H1 (cell line): Measurements from ENCODE around the gene TSPAN16. TPM values are rescaled to one million over a fixed set of nuclear protein-coding genes. Genes with fewer than 3 reads are reported as not detected.

Experiments
- CTCF ChIA-PET: fragments of 300-600 bp; sonication (Branson Sonifier 250); formaldehyde crosslinking; loops from one replicate; lab custom pipeline; 2021; ENCODE audit not compliant: partially characterized antibody; lab: Charles Lee
- POLR2A ChIA-PET: fragments of 300-600 bp; sonication (Branson Sonifier 250); formaldehyde crosslinking; loops from one replicate; lab custom pipeline; 2021; ENCODE audit warnings: inconsistent platforms; ENCODE audit not compliant: partially characterized antibody; lab: Charles Lee
- DNase-seq, 2 experiments: peaks; one replicate each; pipeline versions ENCODE4 v3.0.0 to v3.0.0-alpha.2; 2010 to 2022; ENCODE audit warnings: low spot score in 2 of 2, low read depth in 1 of 2, mixed read lengths in 1 of 2
- FAIRE-seq: peaks from 2 replicates; lab custom pipeline; 2011; peaks lifted over from hg19 to GRCh38; lab: Jason Lieb, UNC
- H2AFZ ChIP-seq: 2 replicates; pipeline ENCODE4 v1.8.1; 2012; ENCODE audit warnings: low read length, inconsistent platforms
- H2AK5ac ChIP-seq: 2 replicates; pipeline ENCODE4 v1.6.1; 2013; ENCODE audit warnings: low read depth, low read length
- H2BK120ac ChIP-seq: replicated peaks from 2 replicates; pipeline ENCODE3; 2013; ENCODE audit warnings: low read depth, low read length, inconsistent platforms
- H2BK12ac ChIP-seq: 2 replicates; pipeline ENCODE4 v1.6.1; 2013; ENCODE audit warnings: low read depth, low read length
- H2BK15ac ChIP-seq: 2 replicates; pipeline ENCODE4 v1.6.1; 2013; ENCODE audit warnings: low read length
- H2BK20ac ChIP-seq: 2 replicates; pipeline ENCODE4 v1.6.1; 2013; ENCODE audit warnings: low read length
- H2BK5ac ChIP-seq: 2 replicates; pipeline ENCODE4 v1.6.1; 2013; ENCODE audit warnings: low read depth, low read length
- H3K14ac ChIP-seq: 2 replicates; pipeline ENCODE4 v1.6.1; 2013; ENCODE audit warnings: inconsistent platforms; ENCODE audit not compliant: insufficient read length
- H3K18ac ChIP-seq: 2 replicates; pipeline ENCODE4 v1.6.1; 2013; ENCODE audit warnings: low read length; ENCODE audit errors: extremely low read depth
- H3K23ac ChIP-seq: 2 replicates; pipeline ENCODE4 v1.6.1; 2013; ENCODE audit warnings: inconsistent platforms; ENCODE audit not compliant: insufficient read length
- H3K23me2 ChIP-seq: 2 replicates; pipeline ENCODE4 v1.6.1; 2013; ENCODE audit warnings: low read depth, low read length
- H3K27ac ChIP-seq: 2 replicates; pipeline ENCODE4 v1.6.1; 2011; ENCODE audit warnings: low read depth, low read length, inconsistent platforms
- H3K27me3 ChIP-seq, 4 experiments: replicated peaks in 1 of 4; 1 replicate in 1 of 4; 2 replicates in 3 of 4; pipeline versions ENCODE4 v1.6.1 to v1.8.1; 2011 to 2013; ENCODE audit warnings: low read length in 3 of 4, mild to moderate bottlenecking in 3 of 4, inconsistent platforms in 2 of 4, mixed read lengths in 2 of 4, moderate library complexity in 1 of 4; ENCODE audit not compliant: control insufficient read depth in 3 of 4, insufficient read depth in 3 of 4; ENCODE audit errors: extremely low read depth in 1 of 4
- H3K36me3 ChIP-seq, 4 experiments: 2 replicates each; pipeline versions ENCODE4 v1.6.1 to v1.8.1; 2011 to 2013; ENCODE audit warnings: mild to moderate bottlenecking in 4 of 4, low read length in 3 of 4, moderate library complexity in 2 of 4, control low read depth in 1 of 4, inconsistent platforms in 1 of 4; ENCODE audit not compliant: insufficient read depth in 4 of 4, control insufficient read depth in 2 of 4
- H3K4ac ChIP-seq: replicated peaks from 2 replicates; pipeline ENCODE3; 2013; ENCODE audit warnings: low read length, low read depth, mixed read lengths, inconsistent platforms; ENCODE audit not compliant: insufficient read length
- H3K4me1 ChIP-seq, 4 experiments: replicated peaks in 1 of 4; 1 replicate in 1 of 4; 2 replicates in 3 of 4; pipeline versions ENCODE4 v1.6.1 to v1.8.1; 2011 to 2013; ENCODE audit warnings: low read length in 3 of 4, inconsistent platforms in 2 of 4, mixed read lengths in 1 of 4; ENCODE audit not compliant: insufficient read depth in 4 of 4, control insufficient read depth in 3 of 4
- H3K4me2 ChIP-seq, 2 experiments: 2 replicates each; pipeline versions ENCODE4 v1.6.1 to v1.8.1; 2011 to 2013; ENCODE audit warnings: low read depth in 2 of 2, low read length in 2 of 2, control low read depth in 1 of 2, inconsistent platforms in 1 of 2, mild to moderate bottlenecking in 1 of 2; ENCODE audit not compliant: insufficient read depth in 1 of 2
- H3K4me3 ChIP-seq, 4 experiments: fragments of 200-600, 300-600 bp in 1 of 4; sonication (generic), shearing (Covaris generic), sonication (Bioruptor Twin) in 1 of 4; 2 replicates each; pipeline versions ENCODE4 v1.5.1 to v1.8.1; 2011 to 2016; ENCODE audit warnings: low read length in 4 of 4, low read depth in 3 of 4, control low read depth in 2 of 4, inconsistent platforms in 2 of 4, mild to moderate bottlenecking in 2 of 4, mixed read lengths in 1 of 4, moderate library complexity in 1 of 4; ENCODE audit not compliant: insufficient read depth in 2 of 4; ENCODE audit errors: extremely low read depth in 1 of 4
- H3K56ac ChIP-seq: replicated peaks from 2 replicates; pipeline ENCODE3; 2013; ENCODE audit warnings: low read depth, mild to moderate bottlenecking, mixed read lengths, low read length, inconsistent platforms; ENCODE audit not compliant: insufficient read length
- H3K79me1 ChIP-seq: 2 replicates; pipeline ENCODE4 v1.6.1; 2013; ENCODE audit warnings: low read depth, low read length, control low read depth
- H3K79me2 ChIP-seq, 2 experiments: 2 replicates each; pipeline versions ENCODE4 v1.6.1 to v1.8.1; 2012 to 2013; ENCODE audit warnings: low read length in 2 of 2, mild to moderate bottlenecking in 2 of 2, inconsistent platforms in 1 of 2; ENCODE audit not compliant: insufficient read depth in 2 of 2, control insufficient read depth in 1 of 2
- H3K9ac ChIP-seq, 4 experiments: replicated peaks in 1 of 4; 1 replicate in 1 of 4; 2 replicates in 3 of 4; pipeline versions ENCODE4 v1.6.1 to v1.8.1; 2011 to 2013; ENCODE audit warnings: low read depth in 3 of 4, low read length in 3 of 4, control low read depth in 2 of 4, mild to moderate bottlenecking in 2 of 4, moderate library complexity in 2 of 4, inconsistent platforms in 1 of 4; ENCODE audit errors: extremely low read depth in 1 of 4
- H3K9me3 ChIP-seq, 2 experiments: 2 replicates each; pipeline versions ENCODE4 v1.6.1 to v1.8.1; 2012 to 2013; ENCODE audit warnings: mild to moderate bottlenecking in 2 of 2, moderate library complexity in 2 of 2, control low read depth in 1 of 2, inconsistent platforms in 1 of 2, low read depth in 1 of 2, low read length in 1 of 2, mixed read lengths in 1 of 2; ENCODE audit not compliant: insufficient read depth in 2 of 2
- H4K20me1 ChIP-seq, 2 experiments: replicated peaks in 1 of 2; 2 replicates each; pipeline versions ENCODE3 to v1.8.1; 2011 to 2013; ENCODE audit warnings: inconsistent platforms in 2 of 2, low read length in 2 of 2, mild to moderate bottlenecking in 1 of 2; ENCODE audit not compliant: insufficient read depth in 2 of 2, control insufficient read depth in 1 of 2
- H4K5ac ChIP-seq: 2 replicates; pipeline ENCODE4 v1.6.1; 2013; ENCODE audit warnings: low read length, low read depth, mixed read lengths, inconsistent platforms; ENCODE audit not compliant: insufficient read length
- H4K8ac ChIP-seq: 2 replicates; pipeline ENCODE4 v1.8.0; 2013; ENCODE audit warnings: mild to moderate bottlenecking, moderate library complexity, low read length, inconsistent platforms; ENCODE audit not compliant: insufficient read depth; ENCODE audit errors: extremely low read depth
- H4K91ac ChIP-seq: replicated peaks from 2 replicates; pipeline ENCODE3; 2013; ENCODE audit warnings: low read length, mixed read lengths, inconsistent platforms; ENCODE audit not compliant: insufficient read length
- CEBPB ChIP-seq: IDR thresholded peaks from 2 replicates; pipeline ENCODE4 v1.6.1; 2012; ENCODE audit warnings: low read depth, low read length
- CHD2 ChIP-seq: IDR thresholded peaks from 2 replicates; pipeline ENCODE4 v1.6.1; 2012; ENCODE audit warnings: low read length, improper control_type of control experiment
- CTBP2 ChIP-seq: IDR thresholded peaks from 2 replicates; pipeline ENCODE4 v1.7.0; 2011; ENCODE audit warnings: borderline replicate concordance, mild to moderate bottlenecking, moderate library complexity, mixed read lengths, low read length; ENCODE audit not compliant: insufficient read depth, insufficient read length
- HDAC6 ChIP-seq: IDR thresholded peaks from one replicate; pipeline ENCODE4 v1.7.1; 2012; ENCODE audit warnings: low read depth, mild to moderate bottlenecking, inconsistent platforms, low read length, moderate library complexity
- JUN ChIP-seq: IDR thresholded peaks from 2 replicates; pipeline ENCODE4 v1.6.1; 2011; ENCODE audit warnings: low read depth, mild to moderate bottlenecking, improper control_type of control experiment, low read length
- RFX5 ChIP-seq: IDR thresholded peaks from 2 replicates; pipeline ENCODE4 v1.6.1; 2011; ENCODE audit warnings: low read depth, low read length, improper control_type of control experiment, borderline replicate concordance
- SIN3A ChIP-seq, 2 experiments: IDR thresholded peaks in 1 of 2; conservative IDR thresholded peaks in 1 of 2; 2 replicates each; pipeline ENCODE4 v1.6.1; 2011 to 2012; ENCODE audit warnings: low read length in 2 of 2, improper control_type of control experiment in 1 of 2, low read depth in 1 of 2, mild to moderate bottlenecking in 1 of 2
- SP4 ChIP-seq: IDR thresholded peaks from 2 replicates; pipeline ENCODE4 v1.6.1; 2012; ENCODE audit warnings: low read length, inconsistent platforms
- YY1 ChIP-seq: IDR thresholded peaks from 2 replicates; pipeline ENCODE4 v1.6.1; 2011; ENCODE audit warnings: low read depth, mild to moderate bottlenecking, low read length
- WGBS, 2 experiments: shearing (Covaris generic) in 1 of 2; methylation state at CpG; one replicate each; pipeline versions ENCODE4 v1.1.6 to v1.1.7; 2013 to 2015; ENCODE audit warnings: low lambda C conversion rate in 2 of 2, mixed read lengths in 2 of 2, inconsistent platforms in 1 of 2, low coverage in 1 of 2, missing lambda C conversion rate in 1 of 2; ENCODE audit not compliant: insufficient replicate concordance in 2 of 2, insufficient coverage in 1 of 2, insufficient read length in 1 of 2; ENCODE audit errors: extremely low coverage in 1 of 2, missing lambda C conversion rate in 1 of 2; 5-methylcytosine and 5-hydroxymethylcytosine counted together
- polyA plus RNA-seq, 7 experiments: library from polyadenylated mRNA; depleted of rRNA in 3 of 7; stranded (reverse) in 5 of 7; unstranded in 2 of 7; fragments of >200 nt in 5 of 7; fragments of 200-250 nt in 2 of 7; gene quantifications; 1 replicate in 5 of 7; 2 replicates in 1 of 7; 4 replicates in 1 of 7; pipeline versions ENCODE4 v1.2.1 to v1.2.3, GENCODE V29; 2011 to 2013; ENCODE audit warnings: missing spikeins in 2 of 7, mixed read lengths in 2 of 7
- total RNA-seq: library from RNA; stranded (reverse); fragmentation: NEBNext Ultra II Directional; extraction: Animal tissue kit (Norgen Biotek cat#: 25700); gene quantifications from 2 replicates; pipeline ENCODE4 v1.2.1, GENCODE V29; 2021
- TF ChIP-seq, protein P1 (sequence below): IDR thresholded peaks from 2 replicates; pipeline ENCODE4 v1.6.1; 2012; ENCODE audit warnings: low read length, inconsistent platforms

Gene TSPAN16
- total and polyA plus RNA-seq, 2 of the 8 experiments (the other 6 are each of a cell fraction or from before 2014, with no cell fraction given) = not detected

DNA sequence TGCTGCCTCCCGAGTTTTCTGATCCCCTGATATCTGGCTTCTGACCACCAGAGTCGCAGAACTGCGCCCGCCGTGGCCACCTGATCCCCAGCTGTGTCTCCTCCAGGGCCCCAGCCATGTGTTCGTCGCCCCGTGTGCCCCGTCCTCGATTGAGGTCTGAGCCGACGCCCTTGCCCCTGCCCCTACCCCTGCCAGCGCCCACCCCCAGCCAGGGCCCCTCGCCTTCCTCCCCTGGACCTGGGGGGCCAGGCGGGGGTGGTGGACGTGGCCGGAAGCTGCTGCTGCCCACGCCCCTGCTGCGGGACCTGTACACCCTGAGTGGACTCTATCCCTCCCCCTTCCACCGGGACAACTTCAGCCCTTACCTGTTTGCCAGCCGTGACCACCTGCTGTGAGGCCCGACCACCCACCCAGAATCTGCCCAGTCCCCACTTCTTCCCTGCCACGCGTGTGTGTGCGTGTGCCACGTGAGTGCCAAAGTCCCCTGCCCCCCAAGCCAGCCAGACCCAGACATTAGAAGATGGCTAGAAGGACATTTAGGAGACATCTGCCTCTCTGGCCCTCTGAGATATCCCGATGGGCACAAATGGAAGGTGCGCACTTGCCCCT, 68.4 kb downstream of the TSPAN16 start:
- Histone ChIP-seq H3K27ac (no peak overlapping the region), H2BK5ac (no peak overlapping the region), H3K23me2 (peaks cover 10% of the 10 kb centered on the region; the same call in 1 of the 2 replicates), H2BK120ac (no peak overlapping the region), H2BK20ac (no peak overlapping the region), H4K8ac (no peak overlapping the region), H3K36me3 (peaks cover 0 to 3% (median 0%) of the 10 kb centered on the region in 4 experiments; a peak in 1 of 8 replicates), H3K9me3 (no peaks in the 10 kb centered on the region), H3K79me1 (no peaks in the 10 kb centered on the region), H2BK15ac (no peak overlapping the region), H3K4me3 (no peak overlapping the region), H3K23ac (no peak overlapping the region), H3K4ac (no peak overlapping the region), H4K5ac (no peak overlapping the region), H3K9ac (no peak overlapping the region), H2AK5ac (no peak overlapping the region), H2BK12ac (no peak overlapping the region), H3K56ac (no peak overlapping the region), H3K14ac (no peak overlapping the region), H3K18ac (no peak overlapping the region), H3K79me2 (no peaks in the 10 kb centered on the region), H3K27me3 (peaks cover 0 to 4% (median 2%) of the 10 kb centered on the region in 4 experiments; a peak in 3 of 7 replicates), H4K20me1 (peaks cover 0 to 2% of the 10 kb centered on the region in 2 experiments), H3K4me2 (no peak overlapping the region), H3K4me1 (peaks cover 0 to 7% (median 5%) of the 10 kb centered on the region in 4 experiments), H4K91ac (no peak overlapping the region), H2AFZ (no peak overlapping the region)
- POLR2A ChIA-PET = interaction anchor here (0.6 to 2.5 kb wide), 5 partner anchors 8 to 42 kb away, joined by 3 to 12 read pairs (median 4); partner anchors contain the start of gene SWSAP1
- CTCF ChIA-PET = interaction anchor here (1.0 to 7.0 kb wide), 2 partner anchors 10 to 18 kb away, joined by 3 to 49 read pairs; partner anchors contain the start of genes EPOR and SWSAP1
- DNase-seq (no peak), FAIRE-seq (no peak)
- 93% methylated on average over 20 of the region's 28 CpGs; no CpG with 5 or more reads in 1 of the 2 experiments for WGBS, 2 experiments
- no peak for TF ChIP-seq YY1
- TF ChIP-seq CTBP2 = no peak
- no peak for TF ChIP-seq CEBPB
- TF ChIP-seq, protein P1, sequence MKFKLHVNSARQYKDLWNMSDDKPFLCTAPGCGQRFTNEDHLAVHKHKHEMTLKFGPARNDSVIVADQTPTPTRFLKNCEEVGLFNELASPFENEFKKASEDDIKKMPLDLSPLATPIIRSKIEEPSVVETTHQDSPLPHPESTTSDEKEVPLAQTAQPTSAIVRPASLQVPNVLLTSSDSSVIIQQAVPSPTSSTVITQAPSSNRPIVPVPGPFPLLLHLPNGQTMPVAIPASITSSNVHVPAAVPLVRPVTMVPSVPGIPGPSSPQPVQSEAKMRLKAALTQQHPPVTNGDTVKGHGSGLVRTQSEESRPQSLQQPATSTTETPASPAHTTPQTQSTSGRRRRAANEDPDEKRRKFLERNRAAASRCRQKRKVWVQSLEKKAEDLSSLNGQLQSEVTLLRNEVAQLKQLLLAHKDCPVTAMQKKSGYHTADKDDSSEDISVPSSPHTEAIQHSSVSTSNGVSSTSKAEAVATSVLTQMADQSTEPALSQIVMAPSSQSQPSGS = no peak
- TF ChIP-seq JUN = no peak
- no peak for TF ChIP-seq RFX5
- TF ChIP-seq HDAC6 = no peak
- no peak for TF ChIP-seq SP4
- no peak for TF ChIP-seq CHD2
- TF ChIP-seq SIN3A (conservative IDR thresholded peaks at IDR 0.05 in 1 of 2, IDR thresholded peaks at IDR 0.05 in 1 of 2; ENCODE audit: low read depth in 1 of 2, low read length in 2 of 2) = no peak
